DMS79 treated with DMSO at 0.1 percent for 48 hours (cell line): ENCODE data around the gene PLK1.
"Not testable (repeated sequence)": the region's sequence is repeated elsewhere in the genome, so short reads cannot be mapped to it uniquely, and the experiment has no call there.

Source experiments
- DNase-seq: peaks from one replicate; lab custom pipeline; 2025; lab: John Stamatoyannopoulos, UW

Gene PLK1

DNA sequence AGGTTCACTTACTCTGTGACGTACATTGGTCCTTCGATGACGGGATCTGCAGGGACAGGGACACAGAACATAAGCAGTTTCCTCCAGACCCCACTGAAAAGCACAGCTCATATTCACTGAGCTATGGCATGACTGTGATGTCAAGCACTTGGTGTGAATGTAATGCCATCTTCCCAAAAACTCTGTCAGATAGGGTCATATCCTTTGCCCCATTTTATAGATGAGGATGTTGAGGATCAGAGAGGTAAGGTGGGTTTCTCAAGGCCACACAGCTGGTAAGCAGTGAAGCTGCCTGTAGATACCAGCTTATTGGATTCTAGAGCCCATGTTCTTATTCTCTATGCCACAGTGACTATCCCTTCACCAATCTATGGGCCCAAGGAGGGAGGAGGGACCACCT is 31.8 kb downstream of the PLK1 start:
- no peak for DNase-seq

DNA sequence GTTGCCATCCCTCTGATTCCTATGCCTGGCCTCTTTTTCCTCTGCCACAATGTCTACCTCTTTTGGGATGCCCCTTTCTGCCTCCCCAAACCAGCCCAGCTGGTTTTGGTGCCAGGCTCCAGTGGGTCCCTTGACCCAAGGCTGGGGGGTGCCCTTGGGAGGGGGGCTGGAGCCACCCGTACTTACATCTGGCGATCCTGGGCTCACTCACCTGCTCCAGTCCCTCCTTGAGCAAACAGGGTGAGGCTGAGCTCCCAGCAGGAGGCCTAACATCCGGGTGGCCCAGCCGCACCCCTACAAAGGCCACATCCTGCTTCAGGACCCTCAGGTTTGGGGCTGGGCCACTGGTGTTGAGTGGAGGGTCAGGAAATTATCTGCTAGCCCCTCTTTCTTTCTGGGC is 33.1 kb downstream of the PLK1 start:
- no peak for DNase-seq

DNA sequence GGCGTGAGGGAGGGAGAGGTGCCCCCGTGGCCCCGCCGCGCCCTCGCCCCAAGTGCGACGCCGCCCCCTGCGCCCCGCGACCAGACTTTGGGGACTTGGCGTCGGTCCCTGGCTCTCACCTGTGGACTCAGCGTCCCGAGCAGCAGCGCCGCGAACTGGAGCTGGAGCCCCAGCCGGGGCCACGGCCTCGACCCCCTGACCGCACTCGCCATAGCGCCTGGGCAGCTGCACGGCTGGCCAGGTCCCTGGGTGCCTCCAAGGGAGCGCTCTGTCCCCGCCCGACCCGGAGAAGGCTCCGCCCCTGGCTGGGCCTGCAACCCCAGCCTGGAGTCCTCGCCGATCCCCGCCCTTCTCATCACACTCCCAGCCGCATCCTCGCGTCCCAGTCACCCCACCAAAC is 34.3 kb downstream of the PLK1 start, which contains the start of gene ERN2:
ERN2 (minus strand) TSS at position 247 of the 400 bp plus-strand sequence; CDS start at position 212, 35 bp downstream.
- DNase-seq: no peak

DNA sequence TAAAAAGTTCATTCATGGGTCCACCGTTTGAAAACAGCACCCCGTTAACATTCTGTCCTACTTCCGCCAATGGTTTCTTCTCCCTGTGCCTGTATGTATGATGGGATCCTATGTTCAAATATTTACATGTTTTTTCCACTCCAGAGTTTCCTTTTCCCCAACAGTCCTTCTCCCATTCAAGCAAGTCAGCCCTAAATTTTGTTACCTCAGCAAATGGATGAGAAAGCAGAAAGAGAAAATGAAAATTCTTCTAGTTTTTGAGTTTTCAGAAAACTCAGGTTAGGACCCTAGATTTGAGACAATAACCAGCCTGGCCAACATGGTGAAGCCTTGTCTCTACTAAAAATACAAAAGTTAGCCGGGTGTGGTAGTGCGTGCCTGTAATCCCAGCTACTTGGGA is 37.8 kb downstream of the PLK1 start:
- DNase-seq: no peak

DNA sequence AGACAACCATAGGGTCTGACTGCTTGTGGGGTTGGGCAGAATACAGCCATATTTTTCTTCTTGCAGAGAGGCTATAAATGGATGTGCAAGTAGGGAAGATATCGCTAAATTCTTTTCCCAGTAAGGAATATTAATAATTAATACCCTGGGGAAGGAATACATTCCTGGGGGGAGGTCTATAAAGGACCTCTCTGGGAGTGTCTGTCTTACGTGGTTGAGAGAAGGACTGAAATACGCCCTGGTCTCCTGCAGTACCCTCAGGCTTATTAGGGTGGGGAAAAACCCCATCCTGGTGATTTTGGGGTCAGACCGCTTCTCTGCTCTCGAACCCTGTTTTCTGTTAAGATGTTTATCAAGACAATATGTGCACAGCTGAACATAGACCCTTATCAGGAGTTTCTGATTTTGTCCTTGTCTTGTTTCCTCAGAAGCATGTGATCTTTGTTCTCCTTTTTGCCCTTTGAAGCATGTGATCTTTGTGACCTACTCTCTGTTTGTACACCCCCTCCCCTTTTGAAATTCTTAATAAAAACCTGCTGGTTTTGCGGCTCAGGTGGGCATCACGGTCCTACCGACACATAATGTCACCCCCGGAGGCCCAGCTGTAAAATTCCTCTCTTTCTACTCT is 44.0 kb downstream of the PLK1 start:
- DNase-seq: not testable (repeated sequence)

DNA sequence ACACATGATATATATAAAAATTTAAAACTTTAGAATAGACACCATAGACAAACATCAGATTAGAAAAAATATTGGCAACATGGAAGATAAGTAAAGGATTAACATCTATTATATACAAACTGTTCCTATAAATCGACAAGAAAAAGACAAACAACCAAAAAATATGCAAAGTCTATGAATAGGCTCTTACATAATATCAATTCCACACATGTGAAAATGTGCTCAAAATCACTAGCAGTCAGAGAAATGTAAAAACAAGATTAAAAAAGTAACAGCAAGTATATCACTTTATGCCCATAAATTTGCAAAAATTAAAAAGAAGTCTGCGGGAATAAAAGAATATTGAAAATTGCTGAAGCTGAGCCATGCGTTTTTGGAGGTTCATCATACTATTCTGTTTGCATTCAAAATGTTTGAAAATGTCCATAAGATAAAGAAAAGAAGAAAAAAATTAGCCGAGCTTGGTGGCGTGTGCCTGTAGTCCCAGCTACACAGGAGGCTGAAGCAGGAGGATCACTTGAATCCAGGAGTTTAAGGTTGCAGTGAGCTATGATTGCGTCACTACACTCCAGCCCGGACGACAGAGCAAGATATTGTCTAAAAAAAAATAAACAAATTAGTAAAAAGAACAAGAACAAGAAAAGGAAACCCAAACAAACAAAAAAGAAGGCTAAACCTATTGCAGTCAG is 45.6 kb downstream of the PLK1 start:
- no peak for DNase-seq

DNA sequence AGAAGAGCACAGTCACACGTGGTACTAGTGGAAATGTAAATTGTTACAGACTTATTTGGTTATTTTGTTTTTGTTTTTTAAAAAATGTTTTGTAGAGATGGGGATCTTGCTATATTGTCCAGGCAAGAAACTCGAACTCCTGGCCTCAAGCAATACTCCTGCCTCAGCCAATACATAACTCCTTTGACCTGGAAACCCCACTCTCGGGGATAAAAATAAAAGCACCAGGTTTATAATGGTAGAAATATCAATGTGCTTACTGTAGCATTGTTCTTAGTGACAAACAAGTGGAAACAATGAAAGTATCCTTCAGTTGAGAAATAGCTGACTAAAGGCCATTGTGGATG is 46.1 kb downstream of the PLK1 start:
- DNase-seq: no peak

DNA sequence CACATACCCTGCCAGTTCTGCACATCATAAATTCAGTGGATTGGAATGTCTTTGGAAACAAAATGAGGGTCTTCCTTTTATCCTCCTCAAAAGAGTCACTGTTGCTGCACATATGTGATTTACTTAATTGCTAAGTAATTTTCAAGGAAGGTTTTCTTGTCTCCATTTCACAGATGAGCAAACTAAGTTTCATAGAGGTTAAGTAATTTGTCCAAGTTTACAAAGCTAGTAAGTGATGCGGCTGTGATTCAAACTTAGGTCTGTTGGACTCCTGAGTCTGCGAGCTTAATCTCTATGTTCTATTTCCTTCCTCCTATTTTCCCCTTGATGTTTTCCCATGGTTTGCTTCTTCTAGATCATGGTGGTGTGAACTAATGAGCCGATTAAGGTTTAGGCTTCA is 48.0 kb downstream of the PLK1 start:
- DNase-seq: no peak

DNA sequence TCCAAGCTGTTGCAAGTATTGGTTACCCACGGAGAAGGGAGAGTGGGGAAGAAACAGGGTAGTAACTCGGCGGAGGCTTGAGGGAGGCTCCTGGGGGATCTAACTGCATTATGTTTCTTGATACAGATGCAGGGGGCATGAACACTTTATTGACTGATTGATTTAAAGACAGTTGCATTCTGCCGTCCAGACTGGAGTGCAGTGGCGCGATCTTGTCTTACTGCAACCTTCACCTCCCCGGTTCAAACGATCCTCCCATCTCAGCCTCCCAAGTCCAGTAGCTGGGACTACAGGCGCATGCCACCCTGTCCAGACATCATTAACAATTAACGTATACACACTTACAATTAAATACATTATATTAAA is 49.4 kb downstream of the PLK1 start:
- no peak for DNase-seq

DNA sequence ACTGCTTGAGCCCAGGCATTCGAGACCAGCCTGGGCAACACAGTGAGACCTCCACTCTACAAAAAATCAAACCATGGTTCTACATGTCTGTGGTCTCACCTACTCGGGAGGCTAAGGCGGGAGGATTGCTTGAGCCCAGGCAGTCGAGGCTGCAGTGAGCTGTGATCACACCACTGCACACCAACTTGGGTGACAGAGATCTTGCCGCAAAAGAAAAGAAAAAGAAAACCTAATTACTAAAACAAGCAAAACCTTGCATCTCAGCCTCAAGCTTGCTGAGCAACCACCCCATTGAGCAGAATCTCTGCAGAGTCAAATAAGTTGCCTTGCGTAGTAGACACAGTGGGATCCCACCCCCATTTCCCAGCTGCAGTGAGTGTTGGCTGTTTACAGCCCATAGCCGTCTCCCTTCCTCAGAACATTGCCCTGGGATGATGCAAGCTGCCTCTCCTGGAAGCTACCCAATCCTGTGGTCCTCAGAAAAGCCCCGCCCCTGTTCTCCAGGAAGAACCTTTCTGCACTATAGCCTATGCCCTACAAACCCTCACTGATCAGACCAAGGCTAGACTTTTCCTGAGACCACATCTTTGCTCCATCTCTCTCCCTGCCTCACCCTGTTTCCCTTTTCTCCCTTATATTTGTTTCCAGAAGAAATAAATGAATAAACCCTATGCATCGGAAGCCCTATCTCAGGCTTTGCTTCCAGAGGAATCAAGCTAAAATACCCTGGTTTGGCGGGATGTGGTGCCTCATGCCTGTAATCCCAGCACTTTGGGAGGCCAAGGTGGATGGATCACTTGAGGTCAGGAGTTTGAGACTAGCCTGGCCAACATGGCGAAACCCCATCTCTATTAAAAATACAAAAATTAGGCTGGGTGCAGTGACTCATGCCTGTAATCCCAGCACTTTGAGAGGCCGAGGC is 51.1 kb downstream of the PLK1 start:
- DNase-seq: no peak

DNA sequence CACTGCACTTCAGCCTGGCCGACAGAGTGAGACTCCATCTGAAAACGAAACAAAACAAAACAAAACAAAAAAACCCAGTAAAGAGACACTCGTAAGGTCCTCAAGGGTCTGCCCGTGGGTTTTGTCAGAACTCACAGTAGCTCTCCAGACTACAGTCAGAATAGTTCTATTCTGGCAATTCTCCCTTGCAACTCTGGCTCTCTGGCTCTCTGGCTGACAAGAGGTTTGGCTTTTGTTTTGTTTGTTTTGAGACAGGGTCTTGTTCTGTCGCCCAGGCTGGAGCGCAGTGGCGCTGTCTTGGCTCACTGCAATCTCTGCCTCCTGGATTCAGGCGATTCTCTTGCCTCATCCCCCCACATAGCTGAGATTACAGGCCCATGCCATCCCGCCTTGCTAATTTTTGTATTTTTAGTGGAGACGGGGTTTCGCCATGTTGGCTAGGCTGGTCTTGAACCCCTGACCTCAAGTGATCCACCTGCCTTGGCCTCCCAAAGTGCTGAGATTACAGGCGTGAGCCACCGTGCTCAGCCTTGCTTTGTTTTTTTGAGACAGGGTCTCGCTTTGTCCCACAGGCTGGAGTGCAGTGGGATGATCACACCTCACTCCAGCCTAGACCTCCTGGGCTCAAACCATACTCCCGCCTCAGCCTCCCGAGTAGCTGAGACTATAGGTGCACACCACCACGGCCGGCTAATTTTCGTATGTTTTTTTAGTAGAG is 55.6 kb downstream of the PLK1 start:
- no peak for DNase-seq

DNA sequence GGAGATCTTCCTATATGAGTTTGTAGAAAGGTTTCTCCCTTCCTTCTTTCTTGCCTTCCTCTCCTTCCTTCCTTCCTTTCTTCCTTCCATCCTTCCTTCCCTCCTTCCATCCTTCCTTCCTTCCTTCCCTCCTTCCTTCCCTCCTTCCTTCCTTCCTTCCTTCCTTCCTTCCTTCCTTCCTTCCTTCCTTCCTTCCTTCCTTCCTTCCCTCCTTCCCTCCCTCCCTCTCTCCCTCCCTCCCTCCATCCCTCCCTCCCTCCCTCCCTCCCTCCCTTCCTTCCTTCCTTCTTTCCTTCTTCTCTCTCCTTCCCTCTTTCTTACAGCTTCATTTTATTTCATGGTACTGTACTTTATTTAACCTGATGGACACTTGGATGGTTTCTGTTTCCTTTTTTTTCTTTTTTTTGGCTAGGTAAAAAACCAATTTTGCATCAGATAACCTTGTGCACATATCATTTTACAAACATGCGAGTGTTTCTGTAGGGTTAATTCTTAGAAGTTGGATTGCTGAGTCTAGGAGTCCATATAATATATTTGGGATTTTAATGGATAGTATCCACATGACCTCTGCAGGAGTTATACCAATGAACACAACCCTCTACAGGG is 58.8 kb downstream of the PLK1 start:
- not testable (repeated sequence) for DNase-seq

DNA sequence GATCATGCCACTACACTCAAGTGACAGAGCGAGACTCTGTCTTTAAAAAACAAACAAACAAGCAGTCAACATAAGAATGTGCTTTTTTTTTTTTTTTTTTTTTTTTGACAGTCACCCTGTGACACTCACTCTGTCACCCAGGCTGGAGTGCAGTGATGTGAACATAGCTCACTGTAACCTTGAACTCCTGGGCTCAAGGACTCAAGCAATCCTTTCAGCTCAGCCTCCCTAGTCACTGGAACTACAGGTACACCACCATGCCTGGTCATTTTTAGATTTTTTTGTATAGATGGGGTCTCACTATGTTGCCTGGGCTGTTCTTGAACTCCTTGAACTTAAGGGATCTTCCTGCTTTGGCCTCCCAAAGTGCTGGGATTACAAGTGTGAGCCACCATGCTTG is 60.8 kb downstream of the PLK1 start:
- DNase-seq: no peak
